ENCODE data around the gene KAT6B.

Gene KAT6B

GRCh38 chr10:74921744-74922143, 95.3 kb downstream of the KAT6B start:
- peak; percentile 44 for DNase-seq (ENCODE audit: low read depth)

GRCh38 chr10:74922921-74923320, 96.5 kb downstream of the KAT6B start:
- no peak for DNase-seq (ENCODE audit: low read depth)

GRCh38 chr10:74923556-74923955, 97.2 kb downstream of the KAT6B start:
- no peak for DNase-seq (ENCODE audit: low read depth)

GRCh38 chr10:74924251-74924963, 98.0 kb downstream of the KAT6B start:
- no peak for DNase-seq (ENCODE audit: low read depth)

GRCh38 chr10:74925291-74925690, 98.9 kb downstream of the KAT6B start:
- no peak for DNase-seq (ENCODE audit: low read depth)

GRCh38 chr10:74925708-74926107, 99.3 kb downstream of the KAT6B start:
- DNase-seq (ENCODE audit: low read depth): no peak

- no peak for DNase-seq (ENCODE audit: low read depth)
Measured at GRCh38 chr10:74926791-74927585, 100.6 kb downstream of the KAT6B start.

GRCh38 chr10:74927701-74928100, 101.3 kb downstream of the KAT6B start:
- no peak for DNase-seq (ENCODE audit: low read depth)

GRCh38 chr10:74928742-74929191, 102.4 kb downstream of the KAT6B start:
- no peak for DNase-seq (ENCODE audit: low read depth)

GRCh38 chr10:74929197-74929596, 102.8 kb downstream of the KAT6B start:
- DNase-seq (ENCODE audit: low read depth): no peak

- no peak for DNase-seq (ENCODE audit: low read depth)
Measured at GRCh38 chr10:74930965-74931364, 104.6 kb downstream of the KAT6B start.

- no peak for DNase-seq (ENCODE audit: low read depth)
Measured at GRCh38 chr10:74932648-74933047, 106.2 kb downstream of the KAT6B start.

- no peak for DNase-seq (ENCODE audit: low read depth)
Measured at GRCh38 chr10:74934100-74934812, 107.9 kb downstream of the KAT6B start.

GRCh38 chr10:74936577-74937265, 110.3 kb downstream of the KAT6B start:
- no peak for DNase-seq (ENCODE audit: low read depth)

GRCh38 chr10:74937266-74937856, 111.0 kb downstream of the KAT6B start:
- no peak for DNase-seq (ENCODE audit: low read depth)

- DNase-seq (ENCODE audit: low read depth): no peak
Measured at GRCh38 chr10:74944205-74944604, 117.8 kb downstream of the KAT6B start.

- no peak for DNase-seq (ENCODE audit: low read depth)
Measured at GRCh38 chr10:74947781-74948401, 121.5 kb downstream of the KAT6B start.

- no peak for DNase-seq (ENCODE audit: low read depth)
Measured at GRCh38 chr10:74949034-74949832, 122.8 kb downstream of the KAT6B start.

GRCh38 chr10:74949843-74950765, 123.7 kb downstream of the KAT6B start:
- no peak for DNase-seq (ENCODE audit: low read depth)
